Ascending aorta (tissue), 2 donors: Measurements from ENCODE around the gene TAF11L5. TPM values are rescaled to one million over a fixed set of nuclear protein-coding genes. Genes with fewer than 3 reads are reported as not detected.
"Not testable (repeated sequence)": the region's sequence is repeated elsewhere in the genome, so short reads cannot be mapped to it uniquely, and the experiment has no call there.

Experiments used
- DNase-seq, 2 donors: peaks; one replicate each; pipeline ENCODE4 v3.0.0-alpha.2; 2019; ENCODE audit warnings: low spot score in 2 of 2
- H3K27ac ChIP-seq, 2 donors: fragments of 200-600 bp; sonication (generic); one replicate each; pipeline ENCODE4 v1.5.1; 2016 to 2017; ENCODE audit warnings: mild to moderate bottlenecking in 1 of 2
- H3K27me3 ChIP-seq: fragments of 200-600 bp; sonication (generic); one replicate; pipeline ENCODE4 v1.5.1; 2017
- H3K36me3 ChIP-seq, 2 donors: fragments of 200-600 bp; sonication (generic); one replicate each; pipeline ENCODE4 v1.5.1; 2016
- H3K4me1 ChIP-seq, 2 donors: fragments of 200-600 bp; sonication (generic); one replicate each; pipeline ENCODE4 v1.5.1; 2016 to 2017; ENCODE audit warnings: mild to moderate bottlenecking in 1 of 2
- H3K4me3 ChIP-seq, 2 donors: fragments of 200-600 bp; sonication (generic); one replicate each; pipeline ENCODE4 v1.5.1; 2016 to 2017; ENCODE audit warnings: mild to moderate bottlenecking in 1 of 2
- H3K9me3 ChIP-seq, 2 donors: fragments of 200-600 bp; sonication (generic); one replicate each; pipeline ENCODE4 v1.5.1; 2016
- CTCF ChIP-seq, 3 experiments: fragments of 200-600 bp in 2 of 3; fragments of 450-650 bp in 1 of 3; sonication (generic) in 2 of 3; IDR thresholded peaks; one replicate each; pipeline ENCODE4 v1.5.1; 2016 to 2019; ENCODE audit warnings: antibody characterized with exemption in 3 of 3, mild to moderate bottlenecking in 1 of 3, moderate library complexity in 1 of 3
- intact Hi-C: fragments of 100-400 bp; cut with DNase I; formaldehyde crosslinking; loops from one replicate; pipeline ENCODE4 v1.15.1; 2023
- total RNA-seq: library from RNA; depleted of rRNA; stranded (reverse); fragments of >200 nt; gene quantifications from one replicate; pipeline ENCODE4 v1.1.0, GENCODE V29; 2016

TAF11L5 gene
- not detected for total RNA-seq

- H3K27me3 ChIP-seq, DNase-seq, intact Hi-C loops, H3K36me3 ChIP-seq, H3K9me3 ChIP-seq, H3K4me3 ChIP-seq, H3K4me1 ChIP-seq, H3K27ac ChIP-seq: not testable (repeated sequence)
Measured at GRCh38 chr5:17524935-17525334, at the start of gene TAF11L5. Gene TAF11L5 (plus strand): TSS chr5:17525235.

GRCh38 chr5:17477043-17477442 is 48.0 kb upstream of the TAF11L5 start:
- Histone ChIP-seq H3K4me1 (no peaks in the 10 kb centered on the region), H3K4me3 (no peak overlapping the region), H3K27ac (no peak overlapping the region), H3K27me3 (no peaks in the 10 kb centered on the region), H3K36me3 (no peaks in the 10 kb centered on the region), H3K9me3 (no peaks in the 10 kb centered on the region)
- no peak for DNase-seq
- intact Hi-C loops: no loop called here
- TF ChIP-seq CTCF (IDR thresholded peaks at IDR 0.05): no peak

GRCh38 chr5:17477573-17478265 is 47.3 kb upstream of the TAF11L5 start:
- intact Hi-C loops: no loop called here
- DNase-seq: no peak
- no peak for TF ChIP-seq CTCF (IDR thresholded peaks at IDR 0.05)

GRCh38 chr5:17481378-17481777 is 43.7 kb upstream of the TAF11L5 start:
- H3K27ac ChIP-seq: no peak overlapping the region
- H3K4me1 ChIP-seq: no peaks in the 10 kb centered on the region
- no peak for DNase-seq
- no peak overlapping the region for H3K4me3 ChIP-seq
- no peak for TF ChIP-seq CTCF (IDR thresholded peaks at IDR 0.05)
- H3K36me3 ChIP-seq: no peaks in the 10 kb centered on the region
- H3K27me3 ChIP-seq: no peaks in the 10 kb centered on the region
- no peaks in the 10 kb centered on the region for H3K9me3 ChIP-seq
- intact Hi-C loops: loop anchor here (10.0 kb wide), 1 partner anchor 267 kb away; the partner anchor contains the start of gene BASP1

More at GRCh38 chr5:17477573-17478265, 47.3 kb upstream of the TAF11L5 start:
- Histone ChIP-seq H3K36me3 (no peaks in the 10 kb centered on the region), H3K27ac (no peak overlapping the region), H3K4me3 (no peak overlapping the region), H3K4me1 (no peaks in the 10 kb centered on the region), H3K9me3 (no peaks in the 10 kb centered on the region), H3K27me3 (no peaks in the 10 kb centered on the region)

- Histone ChIP-seq H3K36me3 (no peaks in the 10 kb centered on the region), H3K27ac (no peak overlapping the region), H3K9me3 (no peaks in the 10 kb centered on the region), H3K27me3 (no peaks in the 10 kb centered on the region), H3K4me1 (no peaks in the 10 kb centered on the region), H3K4me3 (no peak overlapping the region)
- DNase-seq: no peak
- intact Hi-C loops: loop anchor here (10.0 kb wide), 1 partner anchor 268 kb away; the partner anchor contains the start of gene BASP1
- TF ChIP-seq CTCF (IDR thresholded peaks at IDR 0.05): no peak
Measured at GRCh38 chr5:17482790-17483189, 42.2 kb upstream of the TAF11L5 start.

GRCh38 chr5:17486464-17487173 is 38.4 kb upstream of the TAF11L5 start:
- intact Hi-C loops: loop anchor here (10.0 kb wide), 1 partner anchor 272 kb away; the partner anchor contains the start of gene BASP1
- H3K9me3 ChIP-seq, DNase-seq, H3K27ac ChIP-seq, H3K4me3 ChIP-seq, H3K27me3 ChIP-seq, H3K36me3 ChIP-seq, H3K4me1 ChIP-seq: not testable (repeated sequence)
